Stimulated activated CD8-positive, alpha-beta memory T cell treated with anti-CD3 and anti-CD28 coated beads, Interleukin-12 subunit alpha, Interleukin-12 subunit beta, amount 100 ng/mL, for 24 hours (primary cell): Measurements from ENCODE around the gene OVCH1.
"Not testable (repeated sequence)": the region's sequence is repeated elsewhere in the genome, so short reads cannot be mapped to it uniquely, and the experiment has no call there.

ENCODE experiments used
- DNase-seq: peaks from one replicate; pipeline ENCODE4 v3.0.0-alpha.2; 2020; ENCODE audit errors: extremely low read depth

The OVCH1 gene

GRCh38 chr12:29403991-29404390 is 93.5 kb downstream of the OVCH1 start:
- DNase-seq = no peak

DNA sequence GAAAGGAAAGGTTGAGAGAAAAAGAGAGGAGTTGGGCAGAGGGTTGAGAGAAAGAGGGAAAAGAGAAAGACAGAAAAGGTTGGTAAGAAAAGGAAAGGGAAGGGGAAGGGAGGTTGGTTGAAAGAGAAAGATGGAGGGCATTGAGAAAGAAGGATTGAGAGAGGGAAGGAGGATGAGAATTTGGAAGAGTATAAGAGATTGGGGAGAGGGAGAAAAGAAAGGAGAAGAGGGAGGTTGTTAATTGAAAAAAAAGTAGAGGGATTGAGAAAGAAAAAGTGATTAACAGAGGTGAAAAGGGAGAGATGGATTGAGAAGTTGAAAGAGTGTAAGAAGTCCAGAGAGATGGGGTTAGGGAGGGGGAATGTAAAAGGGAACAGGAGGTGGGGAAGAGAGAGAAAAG is 95.0 kb downstream of the OVCH1 start:
- DNase-seq = no peak

GRCh38 chr12:29398495-29398894 is 99.0 kb downstream of the OVCH1 start:
- no peak for DNase-seq

DNA sequence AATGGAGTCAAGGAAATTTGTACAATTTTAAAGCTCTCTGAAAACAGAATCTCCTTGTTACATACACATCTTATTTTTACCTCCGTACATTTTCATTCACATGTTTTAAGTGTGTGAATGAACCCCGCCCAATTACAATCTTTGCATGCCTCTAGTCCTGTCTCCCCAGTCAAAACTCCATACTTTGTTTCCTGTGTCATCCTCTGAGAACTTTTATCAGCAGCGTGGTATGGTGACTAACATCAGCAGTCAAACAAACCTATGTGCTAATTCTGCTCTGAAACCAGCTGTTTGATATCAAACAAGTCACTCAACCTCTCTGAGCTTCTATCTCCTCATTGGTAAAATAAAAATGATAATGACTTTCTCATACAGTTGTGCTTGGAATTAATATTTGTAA is 100.7 kb downstream of the OVCH1 start:
- no peak for DNase-seq

DNA sequence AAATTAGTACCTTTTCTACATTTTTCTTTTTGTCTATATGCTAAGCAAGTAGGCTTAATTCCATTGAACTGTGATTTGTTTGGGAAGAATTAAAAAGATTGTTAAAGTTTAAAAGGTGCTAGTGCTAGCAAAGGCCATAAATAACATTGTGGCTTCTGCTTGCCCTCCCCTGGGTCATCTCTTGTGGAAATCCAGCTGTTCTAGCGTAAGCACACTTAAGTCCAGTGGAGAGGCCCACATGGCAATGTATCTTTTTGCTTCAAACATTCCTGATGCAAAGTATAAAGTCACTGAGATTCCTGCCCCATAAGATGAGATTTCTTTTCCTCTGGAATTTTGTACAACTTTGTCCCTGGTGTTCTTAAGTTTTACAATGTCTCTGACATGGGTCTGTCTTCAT is 102.1 kb downstream of the OVCH1 start:
- DNase-seq = no peak

- not testable (repeated sequence) for DNase-seq
Measured at GRCh38 chr12:29390419-29390818, 107.1 kb downstream of the OVCH1 start.

DNA sequence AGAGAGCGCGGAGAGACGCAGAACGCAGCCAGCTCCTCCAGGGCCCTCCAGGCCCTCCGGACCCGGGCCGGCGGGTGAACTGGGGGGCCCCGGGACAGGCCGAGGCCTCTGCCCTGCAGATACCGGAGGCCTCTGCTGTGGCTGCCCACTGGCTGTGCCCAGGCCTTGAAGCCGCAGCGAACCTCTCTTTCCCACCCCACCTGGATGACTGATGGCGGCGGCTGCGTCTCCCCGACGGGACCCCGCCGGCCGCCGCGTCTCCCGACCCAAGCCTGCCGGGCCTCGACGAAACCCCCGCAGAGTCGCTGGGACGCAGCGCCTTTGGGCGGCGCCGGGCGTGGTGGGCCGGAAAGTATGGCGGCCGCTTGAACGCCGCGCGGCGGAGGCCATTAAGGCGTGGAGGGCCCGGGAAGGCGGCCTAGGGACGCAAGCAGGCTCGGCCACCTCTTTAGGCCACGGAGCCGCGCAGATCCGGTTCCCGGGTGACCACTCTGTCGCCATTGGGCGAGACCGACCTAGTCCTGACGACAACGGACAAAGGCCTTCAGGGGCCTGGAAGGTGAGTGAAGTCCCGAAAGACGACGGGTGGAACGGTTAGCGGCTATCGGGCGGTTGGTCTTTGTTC is 108.1 kb downstream of the OVCH1 start:
- no peak for DNase-seq

DNA sequence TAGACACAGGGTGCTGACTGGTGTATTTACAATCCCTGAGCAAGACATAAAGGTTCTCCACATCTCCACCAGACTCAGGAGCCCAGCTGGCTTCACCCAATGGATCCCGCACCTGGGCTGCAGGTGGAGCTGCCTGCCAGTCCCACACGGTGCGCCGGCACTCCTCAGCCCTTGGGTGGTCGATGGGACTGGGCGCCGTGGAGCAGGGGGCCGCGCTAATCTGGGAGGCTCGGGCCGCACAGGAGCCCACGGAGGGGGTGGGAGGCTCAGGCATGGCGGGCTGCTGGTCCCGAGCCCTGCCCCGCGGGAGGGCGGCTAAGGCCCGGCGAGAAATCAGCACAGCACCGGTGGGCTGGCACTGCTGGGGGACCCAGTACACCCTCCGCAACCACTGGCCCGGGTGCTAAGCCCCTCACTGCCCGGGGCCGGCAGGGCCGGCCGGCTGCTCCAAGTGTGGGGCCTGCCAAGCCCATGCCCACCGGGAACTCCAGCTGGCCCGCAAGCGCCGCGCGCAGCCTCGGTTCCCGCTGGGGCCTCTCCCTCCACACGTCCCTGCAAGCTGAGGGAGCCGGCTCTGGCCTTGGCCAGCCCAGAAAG is 111.3 kb downstream of the OVCH1 start:
- DNase-seq = not testable (repeated sequence)

DNA sequence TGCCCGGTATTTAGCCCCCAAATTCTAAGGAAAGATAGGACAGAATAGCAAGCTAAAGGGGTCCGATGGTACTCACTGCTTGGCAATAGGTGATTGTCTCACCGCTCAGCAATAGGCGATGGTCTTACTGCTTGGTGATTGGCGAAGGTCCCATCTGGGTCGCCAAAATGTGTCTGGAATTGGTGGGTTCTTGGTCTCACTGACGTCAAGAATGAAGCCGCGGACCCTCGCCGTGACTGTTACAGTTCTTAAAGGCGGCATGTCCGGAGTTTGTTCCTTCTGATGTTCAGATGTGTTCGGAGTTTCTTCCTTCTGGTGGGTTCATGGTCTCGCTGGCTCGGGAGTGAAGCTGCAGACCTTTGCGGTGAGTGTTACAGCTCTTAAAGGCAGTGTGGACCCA is 112.3 kb downstream of the OVCH1 start:
- not testable (repeated sequence) for DNase-seq

GRCh38 chr12:29382251-29382650 is 115.2 kb downstream of the OVCH1 start:
- no peak for DNase-seq

DNA sequence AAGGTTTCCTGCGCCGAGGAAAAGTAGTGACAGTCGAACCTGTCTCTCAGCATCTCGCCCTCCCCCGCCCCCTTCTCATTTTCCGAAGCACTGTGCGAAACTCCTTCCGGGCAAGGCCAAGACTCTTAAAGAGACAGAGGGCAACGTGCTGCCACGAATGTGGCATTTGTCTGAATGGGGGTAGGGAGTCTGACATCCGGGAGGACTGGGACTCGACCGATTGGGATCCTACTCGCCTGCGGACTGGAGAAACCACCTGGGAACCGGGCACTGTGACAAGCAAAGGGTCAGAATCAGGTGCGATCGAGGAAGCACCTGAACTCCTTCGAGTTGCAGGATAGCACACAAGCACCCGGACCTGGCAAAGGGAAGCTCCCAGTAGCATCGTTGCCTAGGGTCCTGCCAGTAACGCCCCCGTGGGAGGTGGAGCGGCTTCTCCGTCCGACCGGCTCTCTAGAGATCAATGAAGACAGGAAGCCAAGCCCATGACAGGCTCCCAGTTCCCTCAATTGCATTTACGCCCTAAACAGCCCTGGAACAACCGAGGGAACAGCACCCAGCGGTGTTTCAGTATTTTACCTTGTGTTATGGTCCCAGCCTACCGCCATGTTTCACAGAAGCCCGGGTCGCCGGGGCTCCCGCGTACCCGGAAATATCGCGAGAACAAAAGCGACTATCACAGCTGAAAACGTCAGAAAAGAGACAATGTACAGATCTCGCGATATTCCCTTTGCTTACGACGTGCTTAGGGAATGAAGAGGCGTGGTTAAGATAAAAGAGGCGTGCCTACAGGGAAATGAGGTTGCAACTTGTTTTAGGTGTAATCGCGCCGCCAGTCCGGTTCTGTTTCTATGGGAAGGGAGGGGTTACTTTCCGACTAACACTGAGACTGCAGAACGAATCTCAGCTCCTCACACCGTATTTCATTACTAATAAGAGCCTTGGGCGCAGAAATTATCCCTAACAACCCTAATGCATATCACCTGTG is 116.7 kb downstream of the OVCH1 start, which contains the start of gene ERGIC2:
Gene ERGIC2, minus strand, starts transcription at position 637 of the 988 bp plus-strand sequence. CDS start 9,539 bp downstream, outside the sequence.
- DNase-seq = peak; percentile 69
